NCI-H748 (cell line): Measurements from ENCODE around the gene PARG.
"Not testable (repeated sequence)": the region's sequence is repeated elsewhere in the genome, so short reads cannot be mapped to it uniquely, and the experiment has no call there.

ENCODE experiments used
- DNase-seq: peaks from one replicate; lab custom pipeline; 2025; ENCODE audit not compliant: unreplicated experiment; lab: John Stamatoyannopoulos, UW

Gene PARG

GRCh38 chr10:49903829-49904228, 38.0 kb downstream of the PARG start:
- not testable (repeated sequence) for DNase-seq

- DNase-seq: not testable (repeated sequence)
These were observed 41.4 kb downstream of the PARG start for GRCh38 chr10:49900406-49900805.

GRCh38 chr10:49899999-49900398, 41.8 kb downstream of the PARG start:
- DNase-seq: not testable (repeated sequence)

GRCh38 chr10:49890025-49890424, 51.8 kb downstream of the PARG start:
- not testable (repeated sequence) for DNase-seq

GRCh38 chr10:49884739-49885331, 57.0 kb downstream of the PARG start:
- not testable (repeated sequence) for DNase-seq

GRCh38 chr10:49883852-49884251, 58.0 kb downstream of the PARG start:
- not testable (repeated sequence) for DNase-seq

GRCh38 chr10:49882327-49882726, 59.5 kb downstream of the PARG start:
- not testable (repeated sequence) for DNase-seq

- DNase-seq: not testable (repeated sequence)
These were observed 69.1 kb downstream of the PARG start for GRCh38 chr10:49872740-49873139.

GRCh38 chr10:49871462-49871861, 70.4 kb downstream of the PARG start:
- not testable (repeated sequence) for DNase-seq

GRCh38 chr10:49859933-49860332, 81.9 kb downstream of the PARG start:
- not testable (repeated sequence) for DNase-seq

GRCh38 chr10:49858697-49859382, 83.0 kb downstream of the PARG start:
- not testable (repeated sequence) for DNase-seq

GRCh38 chr10:49849520-49849919, 92.3 kb downstream of the PARG start:
- DNase-seq: not testable (repeated sequence)

GRCh38 chr10:49844775-49845595, 96.8 kb downstream of the PARG start:
- no peak for DNase-seq

GRCh38 chr10:49842333-49842628, 99.5 kb downstream of the PARG start:
- DNase-seq: not testable (repeated sequence)

GRCh38 chr10:49841615-49842332, 100.1 kb downstream of the PARG start:
- no peak for DNase-seq

GRCh38 chr10:49837685-49838084, 104.1 kb downstream of the PARG start:
- DNase-seq: no peak

- no peak for DNase-seq
These were observed 104.8 kb downstream of the PARG start for GRCh38 chr10:49837051-49837478.

- DNase-seq: no peak
These were observed 106.9 kb downstream of the PARG start for GRCh38 chr10:49834976-49835375.

GRCh38 chr10:49834201-49834600, 107.6 kb downstream of the PARG start:
- no peak for DNase-seq

- no peak for DNase-seq
These were observed 108.7 kb downstream of the PARG start for GRCh38 chr10:49833168-49833567.

GRCh38 chr10:49831352-49832035, 110.3 kb downstream of the PARG start:
- no peak for DNase-seq
